GM19025 (cell line): ENCODE results near the gene VNN1.

ENCODE experiments used
- ATAC-seq: cut with Tn5 transposase; IDR thresholded peaks from one replicate; pipeline ENCODE4 v1.9.1; 2021; ENCODE audit warnings: mild to moderate bottlenecking, low read depth, moderate library complexity; ENCODE audit not compliant: unreplicated experiment

Gene VNN1

GRCh38 chr6:132713352-132714134 lies at the start of gene VNN1:
Gene VNN1 (minus strand): TSS chr6:132714055. CDS start chr6:132714035, 20 bp downstream.
- no peak for ATAC-seq

- peak; percentile 86 for ATAC-seq
These were observed 49.4 kb upstream of the VNN1 start for GRCh38 chr6:132763269-132763668.

DNA sequence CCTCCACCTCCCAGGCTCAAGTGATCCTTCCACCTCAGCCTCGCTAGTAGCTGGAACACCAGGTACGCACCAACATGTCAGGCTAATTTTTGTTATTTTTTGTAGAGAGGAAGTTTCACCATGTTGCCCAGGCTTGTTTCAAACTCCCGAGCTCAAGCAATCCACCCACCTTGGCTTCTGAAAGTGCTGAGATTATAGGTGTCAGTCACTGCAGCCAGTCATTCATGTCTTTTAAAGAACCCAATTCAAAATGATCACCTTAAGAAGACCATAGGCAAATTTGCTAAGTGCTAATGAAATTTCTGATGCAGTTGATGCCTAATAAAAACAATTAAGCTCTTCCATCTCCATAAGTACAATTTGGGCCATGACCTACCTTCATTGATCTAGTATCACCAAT lies 46.4 kb upstream of the VNN1 start:
- no peak for ATAC-seq

GRCh38 chr6:132758689-132759088 lies 44.8 kb upstream of the VNN1 start:
- ATAC-seq, result no peak

DNA sequence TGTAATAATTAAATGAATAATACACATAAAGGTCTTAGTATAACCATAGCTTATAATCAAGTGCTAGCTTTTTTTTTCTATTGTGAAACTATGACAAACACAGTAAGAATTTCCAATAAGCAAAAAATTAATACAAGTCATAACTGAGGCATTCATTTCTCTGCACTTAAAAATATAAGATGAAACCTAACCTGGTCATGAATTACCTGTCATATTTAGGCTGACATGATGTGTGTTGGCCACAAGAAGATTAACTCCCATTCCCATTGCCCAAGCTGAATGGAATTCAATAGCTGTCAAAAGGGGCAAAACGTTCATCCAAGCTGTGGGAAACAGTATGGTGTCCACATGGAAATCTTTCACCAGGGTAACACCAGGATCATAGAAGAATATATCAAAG lies 38.4 kb upstream of the VNN1 start:
- no peak for ATAC-seq

GRCh38 chr6:132751828-132752227 lies 38.0 kb upstream of the VNN1 start:
- ATAC-seq, result no peak

- ATAC-seq, result peak; percentile 42
These were observed 37.5 kb upstream of the VNN1 start for GRCh38 chr6:132751306-132751705.

DNA sequence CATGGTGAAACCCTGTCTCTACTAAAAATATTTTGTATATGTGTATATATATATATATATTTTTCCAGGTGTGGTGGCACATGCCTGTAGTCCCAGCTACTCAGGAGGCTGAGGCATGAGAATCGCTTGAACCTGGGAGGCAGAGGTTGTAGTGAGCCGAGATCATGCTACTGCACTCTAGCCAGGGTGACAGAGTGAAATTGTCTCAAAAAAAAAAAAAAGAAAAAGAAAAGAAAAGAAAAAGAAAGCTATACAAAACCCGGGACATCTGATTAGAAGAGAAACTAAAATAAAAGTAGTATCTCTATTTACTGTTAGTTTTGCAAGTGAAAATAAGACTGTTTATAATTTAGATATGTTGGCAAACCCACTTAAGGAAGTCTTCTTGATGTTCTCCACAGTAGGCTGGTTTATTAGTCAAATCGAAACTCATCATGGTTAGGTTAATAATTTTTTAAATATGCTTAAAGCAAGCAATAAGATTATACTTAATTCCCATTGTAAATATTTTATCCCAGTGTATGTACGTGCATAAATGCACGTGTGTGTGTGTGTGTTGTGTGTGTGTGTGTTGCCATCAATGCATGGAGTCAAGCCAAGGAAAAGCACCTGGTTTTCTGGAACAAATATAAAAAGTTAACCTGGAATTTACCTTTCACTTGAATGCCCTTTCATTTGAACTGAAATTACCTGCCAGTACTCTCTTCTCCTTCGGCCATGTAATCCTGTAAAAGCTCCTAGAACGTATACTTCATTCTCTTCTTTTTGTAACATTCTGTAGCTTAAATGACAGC lies 36.8 kb upstream of the VNN1 start:
- ATAC-seq, result peak; percentile 88

DNA sequence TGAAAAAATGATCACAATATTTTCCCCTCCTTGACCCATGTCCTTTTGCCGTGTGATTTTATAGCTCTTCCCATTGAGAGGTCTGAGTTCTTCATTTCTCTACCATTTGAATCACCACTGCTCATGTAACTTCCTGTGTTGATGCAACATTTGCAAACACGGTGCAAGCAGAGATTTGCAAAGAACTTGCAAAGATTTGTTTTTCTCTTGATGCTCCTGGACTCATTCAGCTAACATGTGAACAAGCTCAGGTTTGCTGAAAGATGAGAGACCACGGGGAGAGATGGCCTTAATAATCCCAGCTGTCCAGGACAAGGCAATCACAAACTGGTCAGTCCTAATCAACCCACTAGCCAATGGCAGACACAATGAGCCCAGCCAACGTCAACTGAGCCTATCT lies 35.3 kb upstream of the VNN1 start:
- ATAC-seq, result no peak

GRCh38 chr6:132748446-132748845 lies 34.6 kb upstream of the VNN1 start:
- ATAC-seq, result no peak

DNA sequence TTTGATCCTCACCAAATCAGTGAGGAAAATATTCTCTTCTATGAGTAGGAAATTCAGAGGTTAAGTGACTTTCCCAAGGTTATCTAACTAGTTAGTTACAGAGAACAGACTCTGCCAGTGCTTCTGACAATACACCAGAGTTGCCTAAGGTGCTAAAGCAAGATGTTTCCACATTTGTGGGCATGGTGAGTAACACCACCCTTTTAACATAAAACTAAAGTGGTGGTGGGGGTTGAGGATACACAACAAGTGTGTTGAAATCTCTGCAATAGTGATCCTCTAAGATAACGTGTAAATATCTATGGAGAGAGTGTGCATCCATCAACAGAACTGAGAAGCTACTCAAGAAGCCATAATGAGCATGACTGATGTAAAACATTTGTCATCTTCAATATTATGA lies 32.2 kb upstream of the VNN1 start:
- no peak for ATAC-seq

GRCh38 chr6:132742495-132742894 lies 28.6 kb upstream of the VNN1 start:
- ATAC-seq, result no peak

DNA sequence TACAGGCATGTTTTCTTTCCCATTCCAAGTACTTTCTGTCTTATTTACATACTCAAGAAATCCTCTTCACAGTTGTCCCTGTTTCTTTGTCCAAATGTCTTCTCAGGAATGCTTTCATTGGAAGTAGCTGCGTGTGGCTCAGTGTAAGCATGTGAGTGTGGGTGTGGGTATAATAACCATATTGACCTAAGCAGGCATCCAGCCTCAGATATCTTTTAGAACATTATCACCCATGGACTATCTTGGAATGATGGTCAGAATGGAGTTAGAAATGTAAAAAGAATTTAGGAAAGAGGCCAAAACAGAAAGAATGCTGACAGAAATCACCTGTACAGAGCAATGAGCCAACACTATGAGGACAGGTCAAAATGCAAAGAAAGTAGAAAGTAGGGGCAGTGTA lies 27.4 kb upstream of the VNN1 start:
- no peak for ATAC-seq

DNA sequence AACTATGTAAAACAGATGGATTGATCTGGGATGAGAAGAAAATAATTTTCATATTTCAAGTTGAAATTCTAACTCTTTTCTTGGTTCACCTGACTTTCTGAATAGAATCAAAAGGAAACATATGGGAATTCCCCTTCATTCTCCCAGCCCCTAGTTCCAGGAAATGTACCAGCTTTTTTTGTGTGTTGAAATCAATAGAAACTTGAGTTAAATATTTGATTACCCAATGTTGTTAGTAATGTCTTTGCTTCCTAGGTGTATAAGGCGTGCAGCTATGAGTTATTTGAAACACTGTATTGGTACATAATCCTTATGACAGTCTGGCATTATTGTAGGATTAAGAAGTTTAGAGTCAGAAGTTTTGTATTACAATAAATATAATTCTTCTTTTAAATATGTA lies 22.4 kb upstream of the VNN1 start:
- no peak for ATAC-seq

DNA sequence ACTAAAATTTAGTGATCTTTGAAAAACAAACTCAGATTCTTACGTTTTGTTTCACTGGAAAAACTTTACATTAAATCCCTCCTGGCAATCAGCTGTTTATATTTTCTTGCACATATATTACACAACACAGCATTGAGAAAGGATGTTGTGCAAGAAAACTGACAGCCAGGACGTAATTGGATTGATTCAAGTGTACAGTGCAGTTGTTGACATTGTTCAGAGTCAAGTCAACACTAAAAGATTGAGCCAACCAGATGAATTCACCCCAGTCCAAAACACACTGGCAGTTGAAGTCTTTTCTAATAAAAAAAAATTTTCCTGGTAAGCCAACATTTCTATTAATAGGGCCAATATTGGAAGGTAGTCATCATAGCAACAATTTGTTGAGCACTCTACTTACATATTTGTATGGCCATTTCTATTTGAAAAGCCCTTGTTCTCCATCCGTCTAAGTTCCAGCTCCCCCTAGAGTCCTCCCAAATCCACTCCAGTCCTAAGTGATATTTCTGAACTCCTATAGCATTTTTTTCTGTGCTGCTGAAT lies 20.9 kb upstream of the VNN1 start:
- ATAC-seq, result no peak

GRCh38 chr6:132733814-132734213 lies 20.0 kb upstream of the VNN1 start:
- no peak for ATAC-seq

GRCh38 chr6:132733283-132733682 lies 19.4 kb upstream of the VNN1 start:
- no peak for ATAC-seq

- ATAC-seq, result no peak
These were observed 17.2 kb upstream of the VNN1 start for GRCh38 chr6:132731086-132731485.

GRCh38 chr6:132730560-132730959 lies 16.7 kb upstream of the VNN1 start:
- ATAC-seq, result no peak

- no peak for ATAC-seq
These were observed 14.8 kb upstream of the VNN1 start for GRCh38 chr6:132728616-132729015.

GRCh38 chr6:132726608-132726975 lies 12.7 kb upstream of the VNN1 start:
- no peak for ATAC-seq
